Right lobe of liver (tissue), 4 donors: Measurements from ENCODE around the gene FOXP2.

ENCODE experiments used
- POLR2A ChIP-seq: fragments of 450-650 bp; IDR thresholded peaks from one replicate; pipeline ENCODE4 v1.6.1; 2017; ENCODE audit warnings: antibody characterized with exemption, mild to moderate bottlenecking
- TF ChIP-seq, protein P1 (sequence below), 4 donors: fragments of 200-600 bp in 3 of 4; fragments of 450-650 bp in 1 of 4; IDR thresholded peaks; one replicate each; pipeline versions ENCODE4 v1.5.1 to v1.8.0; 2016 to 2022; ENCODE audit warnings: antibody characterized with exemption in 4 of 4, mild to moderate bottlenecking in 2 of 4
- donor health status: DM: no; HTN: no; CAD: no.
- donor health status: DM: no; HTN: no; CAD: no.
- donor health status: DM: no; HTN: yes; CAD: no.

DNA sequence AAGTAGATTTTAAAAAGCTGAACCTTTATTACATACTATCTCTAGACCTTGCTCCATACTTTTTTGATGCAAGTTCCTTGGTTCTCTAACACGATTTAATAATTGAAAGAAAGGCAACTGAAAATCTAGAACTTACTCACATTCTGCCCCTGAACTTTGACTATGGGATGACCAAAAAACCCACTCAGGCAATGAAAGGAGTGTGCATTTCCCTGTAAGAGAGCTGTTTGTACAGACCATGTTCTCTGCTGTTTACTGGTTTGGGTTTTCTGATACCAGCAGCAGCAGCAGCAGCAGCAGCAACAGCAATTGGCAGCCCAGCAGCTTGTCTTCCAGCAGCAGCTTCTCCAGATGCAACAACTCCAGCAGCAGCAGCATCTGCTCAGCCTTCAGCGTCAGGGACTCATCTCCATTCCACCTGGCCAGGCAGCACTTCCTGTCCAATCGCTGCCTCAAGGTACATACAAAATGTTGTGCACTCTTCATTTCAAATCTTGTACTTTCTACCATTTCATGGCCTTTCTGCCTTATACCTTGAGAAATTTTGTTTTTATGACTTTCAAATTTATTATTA, 216.7 kb downstream of the FOXP2 start:
- TF ChIP-seq, protein P1, sequence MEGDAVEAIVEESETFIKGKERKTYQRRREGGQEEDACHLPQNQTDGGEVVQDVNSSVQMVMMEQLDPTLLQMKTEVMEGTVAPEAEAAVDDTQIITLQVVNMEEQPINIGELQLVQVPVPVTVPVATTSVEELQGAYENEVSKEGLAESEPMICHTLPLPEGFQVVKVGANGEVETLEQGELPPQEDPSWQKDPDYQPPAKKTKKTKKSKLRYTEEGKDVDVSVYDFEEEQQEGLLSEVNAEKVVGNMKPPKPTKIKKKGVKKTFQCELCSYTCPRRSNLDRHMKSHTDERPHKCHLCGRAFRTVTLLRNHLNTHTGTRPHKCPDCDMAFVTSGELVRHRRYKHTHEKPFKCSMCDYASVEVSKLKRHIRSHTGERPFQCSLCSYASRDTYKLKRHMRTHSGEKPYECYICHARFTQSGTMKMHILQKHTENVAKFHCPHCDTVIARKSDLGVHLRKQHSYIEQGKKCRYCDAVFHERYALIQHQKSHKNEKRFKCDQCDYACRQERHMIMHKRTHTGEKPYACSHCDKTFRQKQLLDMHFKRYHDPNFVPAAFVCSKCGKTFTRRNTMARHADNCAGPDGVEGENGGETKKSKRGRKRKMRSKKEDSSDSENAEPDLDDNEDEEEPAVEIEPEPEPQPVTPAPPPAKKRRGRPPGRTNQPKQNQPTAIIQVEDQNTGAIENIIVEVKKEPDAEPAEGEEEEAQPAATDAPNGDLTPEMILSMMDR (IDR thresholded peaks at IDR 0.05) = no peak
- TF ChIP-seq POLR2A = no peak
